Ecto neural progenitor cell (in vitro differentiated cells): ENCODE data around the gene CADM1.

ENCODE experiments used
- DNase-seq: peaks from one replicate; pipeline ENCODE4 v3.0.0-alpha.2; 2018; ENCODE audit warnings: low spot score

The CADM1 gene

DNA sequence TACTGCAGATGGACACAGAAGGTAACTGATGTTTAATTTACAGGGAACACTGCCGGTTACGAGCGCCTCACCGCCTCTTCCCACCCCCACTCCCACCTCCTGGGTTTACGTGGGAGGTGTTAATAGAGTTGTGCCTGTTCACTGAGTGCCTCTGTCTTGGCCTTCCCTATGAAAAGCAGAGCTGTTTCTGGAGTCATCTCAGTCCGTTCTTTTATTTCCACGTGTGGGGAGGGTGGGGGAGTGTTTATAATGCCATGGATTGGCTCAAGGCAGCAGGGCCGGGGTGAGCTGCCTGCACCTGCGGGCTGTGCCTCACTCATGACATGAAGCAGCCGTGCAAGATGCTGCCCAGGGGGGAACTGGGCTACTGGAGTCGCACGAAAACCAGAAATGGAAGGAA lies 322.7 kb downstream of the CADM1 start:
- no peak for DNase-seq

DNA sequence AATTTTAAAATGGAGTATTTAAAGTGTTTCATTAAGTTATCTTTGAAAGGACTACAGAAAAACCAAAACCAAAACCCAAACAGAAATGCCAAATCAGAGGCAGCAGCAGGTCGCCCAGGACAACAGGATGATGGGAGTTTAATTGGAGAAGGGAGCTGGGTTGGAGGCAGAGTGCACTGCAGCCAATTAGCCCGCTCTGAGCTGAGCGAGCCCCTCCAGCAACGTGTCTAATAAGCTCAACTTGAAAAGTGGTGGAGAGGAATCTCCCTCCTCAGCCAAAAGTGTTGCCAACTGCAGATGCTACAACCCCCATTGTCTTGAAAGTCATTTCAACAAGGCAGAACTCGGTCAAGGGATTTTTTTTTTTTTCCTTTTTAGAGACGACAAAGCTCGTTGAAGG lies 323.9 kb downstream of the CADM1 start:
- DNase-seq: no peak

DNA sequence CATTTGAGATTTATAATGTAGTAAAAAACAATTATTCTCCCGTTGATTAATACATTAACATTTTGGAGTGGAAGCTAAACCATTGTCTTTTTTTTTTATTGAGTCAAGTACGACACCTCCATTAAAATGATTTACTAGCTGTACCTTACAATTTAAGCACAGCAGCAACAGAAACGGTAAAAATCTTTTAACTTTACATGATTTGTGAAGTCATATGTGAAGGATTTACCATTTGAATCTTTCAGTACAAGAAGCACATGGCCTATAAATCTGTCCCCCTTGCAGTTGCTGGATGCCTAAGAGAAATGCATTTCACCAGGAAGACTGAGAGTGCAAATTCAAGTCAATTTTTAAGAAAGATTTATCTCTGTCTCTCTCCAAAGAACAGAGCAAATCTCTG lies 324.6 kb downstream of the CADM1 start:
- DNase-seq: no peak

DNA sequence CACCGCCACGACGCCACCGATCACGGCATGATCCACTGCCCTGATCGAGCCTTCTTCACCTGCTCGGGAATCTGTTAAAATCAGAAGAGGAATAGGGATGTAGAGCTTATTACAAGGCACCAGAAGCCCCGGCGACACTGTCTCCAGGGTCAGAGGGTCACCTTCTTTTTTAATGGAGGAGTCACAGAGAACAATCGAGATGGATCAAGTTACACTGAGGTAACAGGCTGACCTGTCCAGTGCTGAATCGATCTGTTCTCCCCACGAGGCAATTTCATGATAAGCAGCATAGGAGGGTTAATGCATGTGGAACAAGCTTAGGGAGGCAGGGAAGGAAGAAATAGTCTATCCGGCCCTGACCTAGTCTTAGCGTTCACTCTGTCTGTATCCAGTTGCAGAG lies 325.5 kb downstream of the CADM1 start:
- DNase-seq: no peak

DNA sequence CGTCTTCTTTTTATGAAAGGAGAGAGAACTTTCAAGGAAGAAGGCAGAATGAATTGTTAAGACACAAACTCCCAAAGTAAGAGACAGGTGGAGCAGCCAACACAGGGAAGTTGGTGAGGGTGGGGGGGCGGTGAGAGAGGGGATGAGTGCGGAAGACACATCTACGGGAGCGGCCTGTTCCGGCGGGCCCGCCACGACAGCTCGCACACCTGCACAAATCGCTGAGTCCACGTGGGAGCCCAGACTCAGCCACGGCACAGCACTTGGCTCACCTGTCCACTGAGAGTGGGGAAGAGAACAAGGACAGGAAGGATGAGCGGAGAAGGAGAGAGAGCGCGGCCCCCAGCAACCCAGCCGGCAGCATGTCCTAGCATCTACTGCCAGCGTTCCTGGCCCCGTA lies 331.1 kb downstream of the CADM1 start:
- DNase-seq: peak; percentile 31

DNA sequence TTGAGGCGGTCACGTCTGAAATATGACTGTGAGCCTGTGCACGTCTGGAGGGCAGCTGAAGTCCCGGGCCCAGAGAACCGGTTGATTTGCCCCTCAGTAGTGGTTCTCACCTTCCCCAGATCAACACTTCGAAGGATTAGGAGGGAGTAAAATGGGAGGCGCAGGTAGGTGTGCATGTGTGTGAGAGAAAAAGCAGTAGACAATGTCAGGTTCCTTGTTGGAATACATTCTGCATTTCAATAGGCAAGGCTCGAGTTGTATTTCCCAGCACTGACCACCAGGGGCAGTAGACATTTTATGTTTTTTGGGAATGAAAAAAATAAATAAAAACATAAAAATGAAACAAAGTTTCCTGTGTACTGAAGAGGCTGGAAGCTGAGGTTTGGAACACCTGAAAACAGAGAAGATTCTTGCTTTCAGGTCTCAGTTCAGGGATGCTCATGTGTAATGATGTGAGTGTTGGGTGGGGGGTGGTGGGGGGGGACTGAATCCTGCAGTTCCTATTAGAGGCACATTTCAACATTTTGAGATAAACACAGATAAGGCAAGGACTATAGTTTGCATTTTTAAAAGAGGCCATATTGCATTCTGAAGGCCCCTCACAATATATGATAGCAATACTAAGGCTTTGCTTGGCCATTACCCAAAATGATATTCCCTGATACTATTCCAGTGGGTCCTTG lies 333.9 kb downstream of the CADM1 start:
- no peak for DNase-seq

DNA sequence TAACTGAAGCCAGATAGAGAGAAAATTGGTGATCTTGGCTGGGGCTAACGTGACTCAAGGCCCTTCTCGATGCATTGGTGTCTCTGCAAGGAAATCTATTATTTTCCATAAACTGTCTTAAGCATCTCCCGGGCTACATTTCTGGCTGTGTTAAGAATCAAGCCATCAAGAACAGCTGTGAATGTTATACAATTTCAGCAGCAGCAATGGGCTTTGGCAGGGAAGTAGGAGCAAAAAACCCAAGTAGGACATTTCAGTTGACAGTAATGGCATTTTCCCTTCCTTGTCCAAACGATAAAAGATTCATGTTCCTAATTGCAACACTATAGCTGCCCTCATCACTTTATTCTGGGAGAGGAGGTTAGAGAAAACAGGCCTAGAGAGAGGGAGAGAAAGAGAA lies 335.0 kb downstream of the CADM1 start:
- no peak for DNase-seq

DNA sequence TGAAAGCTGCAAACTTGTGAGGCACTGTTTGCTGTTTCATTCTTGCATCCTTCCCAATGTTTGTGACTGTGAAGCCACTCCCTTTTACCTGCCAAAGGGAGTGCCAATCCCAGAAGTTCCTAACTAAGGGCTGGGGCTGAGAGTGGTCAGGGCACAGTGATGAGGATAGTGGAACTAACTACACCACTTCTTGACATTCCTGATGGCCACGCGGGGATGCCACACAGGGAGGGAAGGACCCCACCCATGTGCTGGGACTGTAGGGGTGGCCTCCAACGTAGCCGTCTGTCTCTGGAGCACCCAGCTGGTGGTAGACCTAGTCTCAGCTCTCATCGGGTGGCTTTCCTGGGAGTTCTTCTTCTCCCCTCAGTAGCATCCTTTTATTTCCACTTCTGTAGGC lies 335.5 kb downstream of the CADM1 start:
- no peak for DNase-seq

DNA sequence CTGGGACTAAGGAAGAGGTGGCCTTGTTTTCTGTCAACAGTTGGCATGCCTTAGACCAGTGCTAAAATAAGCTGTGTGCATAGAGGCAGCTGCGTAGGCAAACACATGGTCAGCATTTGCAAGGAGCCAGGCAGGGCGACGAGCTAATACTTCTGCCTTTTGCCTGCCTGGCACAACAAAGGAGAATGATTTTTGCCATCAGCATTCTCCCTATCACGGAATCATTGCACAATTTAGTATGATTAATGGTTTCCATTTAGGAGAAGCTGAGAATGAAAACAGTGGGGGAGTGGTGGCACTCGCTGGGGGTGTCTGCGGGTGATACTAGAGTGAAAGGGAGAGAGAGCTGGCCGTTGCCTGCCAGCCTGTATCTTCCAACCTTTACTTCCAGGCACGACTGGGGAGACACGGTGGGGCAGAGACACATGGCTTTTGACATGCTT lies 336.0 kb downstream of the CADM1 start:
- no peak for DNase-seq

DNA sequence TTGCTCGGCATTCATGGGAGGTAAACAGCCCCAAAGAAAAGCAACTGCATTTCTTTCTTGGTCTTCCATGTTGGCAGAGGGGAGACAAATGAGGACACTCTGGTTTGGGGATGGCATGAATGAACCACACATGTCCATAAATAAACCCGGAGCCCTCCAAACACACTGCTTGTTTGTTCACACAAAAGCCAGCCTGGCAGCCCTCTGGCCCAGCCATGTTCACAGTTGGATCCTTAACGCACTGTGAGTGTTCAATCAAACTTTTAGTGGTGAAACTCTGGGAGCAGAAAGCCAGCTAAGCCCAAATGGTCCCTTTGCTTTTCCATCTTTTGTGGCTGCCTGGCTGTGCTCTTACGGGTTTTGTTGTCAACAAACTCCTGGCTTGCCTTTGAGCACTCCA lies 336.8 kb downstream of the CADM1 start:
- DNase-seq: no peak

DNA sequence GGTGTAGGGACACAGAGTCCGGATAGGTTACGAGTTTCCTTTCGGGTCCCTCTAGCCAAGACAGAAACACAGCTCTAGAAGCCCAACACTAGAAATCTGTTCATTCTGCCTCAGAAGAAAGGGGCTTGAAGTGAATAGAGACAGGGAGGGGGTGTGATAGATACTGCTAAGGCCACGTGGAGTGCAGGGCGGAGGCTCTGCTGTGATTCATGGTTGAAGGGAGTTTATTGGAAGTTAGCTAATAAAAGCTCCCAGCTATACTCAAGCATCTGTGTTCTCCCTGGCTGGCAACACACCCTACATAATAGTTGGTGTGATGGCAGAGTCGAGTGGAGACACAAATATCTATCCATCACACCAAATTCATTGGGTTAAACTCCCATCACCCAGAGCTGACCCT lies 337.4 kb downstream of the CADM1 start:
- DNase-seq: no peak

DNA sequence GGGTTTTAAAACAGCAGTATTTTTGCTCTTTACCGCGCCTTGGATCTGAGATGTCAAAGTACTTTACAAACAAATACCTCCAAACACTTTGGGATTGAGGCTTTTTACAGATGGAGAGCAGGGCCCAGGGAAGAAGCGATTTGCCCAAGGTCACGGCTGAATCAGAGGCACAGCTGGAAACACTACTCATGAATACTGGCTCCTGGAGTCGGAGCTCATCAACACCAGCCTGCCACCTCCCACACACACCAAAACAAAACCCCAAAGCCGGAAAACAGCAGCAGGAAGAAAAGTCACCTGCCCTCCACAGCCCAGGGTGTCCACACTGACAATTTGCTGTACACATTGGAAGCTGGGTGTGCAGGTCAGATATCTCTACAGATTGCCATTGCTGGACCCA lies 339.4 kb downstream of the CADM1 start:
- no peak for DNase-seq

DNA sequence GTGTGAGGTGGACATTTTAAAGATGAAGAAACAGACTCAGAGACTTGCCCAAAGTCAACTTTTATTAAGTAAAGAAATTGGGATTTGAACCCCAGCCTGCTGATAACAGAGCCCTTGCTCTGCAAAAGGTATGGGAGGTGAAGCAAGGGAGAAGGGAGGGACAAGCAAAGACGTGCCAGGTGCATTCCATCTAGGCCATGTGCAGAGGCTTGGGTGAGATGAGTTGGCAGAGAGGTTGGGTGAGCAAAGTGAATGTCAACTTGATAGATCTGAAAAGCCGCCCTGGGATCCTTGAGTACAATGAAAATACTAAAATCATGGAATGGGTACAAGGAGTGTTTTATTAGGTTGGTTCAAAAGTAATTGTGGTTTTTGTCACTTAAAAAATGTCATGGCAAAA lies 341.3 kb downstream of the CADM1 start:
- DNase-seq: no peak

DNA sequence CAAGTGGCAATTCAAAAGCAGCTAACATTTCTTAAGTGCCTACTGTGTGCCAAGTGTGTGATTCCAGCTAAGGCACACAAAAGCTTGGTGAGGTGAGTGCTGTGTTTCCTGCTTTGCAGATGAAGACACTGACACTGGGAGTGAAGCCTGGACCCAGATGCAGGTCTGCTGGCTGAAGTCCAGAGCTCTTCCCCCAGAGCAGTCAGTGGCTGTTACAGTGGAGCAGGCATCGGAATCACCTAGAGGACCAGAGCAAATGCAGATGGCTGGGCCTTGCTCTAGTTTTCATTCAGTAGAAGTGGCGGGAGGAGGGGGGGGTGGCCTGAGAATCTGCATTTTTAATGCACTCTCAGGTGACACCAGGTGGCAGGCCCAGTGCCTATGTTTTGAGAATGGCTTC lies 342.3 kb downstream of the CADM1 start:
- no peak for DNase-seq

DNA sequence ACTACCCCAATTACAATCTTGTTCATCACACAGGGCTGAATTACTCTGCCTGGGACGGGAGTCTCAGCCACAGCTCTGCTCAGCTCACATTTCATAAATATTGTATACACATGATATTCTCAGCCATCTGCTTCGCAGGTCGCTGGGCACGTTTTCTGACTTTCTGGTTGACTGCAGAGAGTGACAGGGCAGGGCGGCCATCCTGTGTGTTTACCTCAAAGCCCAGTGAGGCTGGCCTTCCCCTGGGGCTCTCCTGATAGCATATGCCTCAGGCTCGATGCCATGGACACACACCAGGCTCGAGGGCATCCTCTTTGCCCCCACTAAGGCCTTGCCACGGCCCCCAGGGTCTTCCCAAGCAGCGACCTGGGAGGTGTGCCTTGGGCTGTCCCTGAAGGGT lies 345.0 kb downstream of the CADM1 start:
- no peak for DNase-seq

DNA sequence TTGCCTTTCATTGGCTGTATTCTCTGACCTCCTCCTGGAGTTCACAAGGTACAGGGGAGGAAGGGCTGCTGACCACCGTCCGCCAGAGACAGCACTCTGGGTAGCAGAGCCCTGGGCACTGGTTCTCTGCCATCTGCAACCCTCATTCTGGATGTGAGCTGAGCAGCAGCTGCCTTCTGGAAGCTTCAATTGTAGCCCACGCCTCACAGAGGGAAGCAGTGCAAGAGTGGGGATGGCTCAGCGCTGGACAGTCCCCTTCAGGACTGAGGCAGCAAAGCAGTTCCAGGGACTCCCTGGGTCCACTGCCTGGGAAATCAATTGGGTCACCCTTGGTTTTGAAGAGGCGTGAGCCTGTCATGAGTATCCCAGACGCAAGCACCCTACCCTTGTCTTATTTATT lies 346.2 kb downstream of the CADM1 start:
- DNase-seq: no peak

DNA sequence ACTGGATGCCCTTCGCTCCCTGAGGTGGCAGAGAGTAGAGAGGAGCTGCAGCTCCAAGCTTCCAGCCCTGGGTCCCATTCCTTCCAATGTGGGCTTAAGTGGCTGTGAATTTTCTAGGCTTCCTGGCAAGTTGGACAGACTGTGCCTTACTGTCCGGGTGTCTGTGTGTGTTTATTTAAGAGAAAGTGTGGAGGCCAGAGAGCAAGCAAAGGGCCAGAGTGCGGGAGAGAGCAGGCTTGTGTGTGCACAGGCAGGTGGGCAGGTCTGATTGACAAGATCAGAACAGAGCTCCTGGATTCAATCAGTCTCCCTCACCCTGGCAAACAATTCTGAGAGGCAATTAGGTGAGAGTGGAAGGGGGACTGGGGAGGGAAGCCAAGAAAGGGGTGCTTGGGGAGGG lies 347.0 kb downstream of the CADM1 start:
- no peak for DNase-seq

DNA sequence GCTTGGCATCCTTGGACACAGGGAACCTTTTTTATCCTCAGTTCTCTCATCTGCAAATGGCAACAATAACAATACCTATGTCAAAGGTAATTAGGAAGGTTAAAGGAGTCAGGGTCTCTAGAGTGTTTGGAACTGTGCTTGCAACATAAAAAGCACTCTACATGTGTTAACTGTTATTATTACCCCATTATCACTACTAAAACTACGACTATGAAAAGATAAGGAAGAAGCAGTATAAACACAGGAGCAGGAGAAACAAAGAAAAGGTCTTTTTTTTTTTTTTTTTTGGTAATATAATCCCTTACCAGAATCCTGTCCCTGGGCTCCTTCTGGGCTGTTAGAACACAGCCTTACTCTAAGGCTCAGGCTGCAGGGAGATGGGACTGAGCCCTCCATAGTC lies 348.2 kb downstream of the CADM1 start:
- DNase-seq: no peak

DNA sequence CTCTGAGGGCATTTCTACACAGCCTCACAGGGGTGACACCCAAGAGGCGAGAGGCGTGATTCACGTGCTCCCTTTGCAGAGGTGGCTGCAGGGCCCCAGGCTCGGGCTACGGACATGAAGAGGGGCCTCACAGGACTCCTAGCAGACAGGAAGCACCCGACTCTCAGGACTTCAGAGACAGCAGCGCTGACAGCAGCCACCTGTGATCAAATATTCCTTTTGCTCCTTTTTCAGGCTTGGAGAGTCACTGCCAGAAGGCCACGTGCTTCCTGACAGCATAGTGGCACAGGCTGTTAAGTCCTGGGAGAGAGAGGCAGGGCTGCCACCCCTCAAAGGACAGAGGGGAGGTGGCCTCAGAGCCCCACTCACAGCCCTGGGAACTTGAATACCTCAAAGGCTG lies 348.9 kb downstream of the CADM1 start:
- DNase-seq: no peak

DNA sequence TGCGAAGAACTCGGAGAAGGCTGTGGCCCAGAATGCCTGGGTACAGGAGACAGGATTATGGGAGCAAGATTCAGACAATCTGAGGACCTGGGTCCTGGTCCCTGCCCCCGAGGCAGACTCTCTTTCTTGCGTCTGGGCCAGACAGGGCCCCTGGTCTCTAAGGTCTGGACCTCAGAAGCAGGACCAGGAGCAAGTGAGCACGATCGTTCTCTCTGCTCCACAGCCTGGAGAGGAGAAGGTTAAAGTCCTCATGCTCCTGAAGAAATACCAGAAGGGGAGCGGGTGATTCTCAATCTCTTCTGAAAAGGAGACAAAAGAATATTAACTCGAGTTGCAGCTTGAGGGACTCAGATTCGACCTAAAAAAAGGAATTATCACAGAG lies 349.9 kb downstream of the CADM1 start:
- DNase-seq: no peak

DNA sequence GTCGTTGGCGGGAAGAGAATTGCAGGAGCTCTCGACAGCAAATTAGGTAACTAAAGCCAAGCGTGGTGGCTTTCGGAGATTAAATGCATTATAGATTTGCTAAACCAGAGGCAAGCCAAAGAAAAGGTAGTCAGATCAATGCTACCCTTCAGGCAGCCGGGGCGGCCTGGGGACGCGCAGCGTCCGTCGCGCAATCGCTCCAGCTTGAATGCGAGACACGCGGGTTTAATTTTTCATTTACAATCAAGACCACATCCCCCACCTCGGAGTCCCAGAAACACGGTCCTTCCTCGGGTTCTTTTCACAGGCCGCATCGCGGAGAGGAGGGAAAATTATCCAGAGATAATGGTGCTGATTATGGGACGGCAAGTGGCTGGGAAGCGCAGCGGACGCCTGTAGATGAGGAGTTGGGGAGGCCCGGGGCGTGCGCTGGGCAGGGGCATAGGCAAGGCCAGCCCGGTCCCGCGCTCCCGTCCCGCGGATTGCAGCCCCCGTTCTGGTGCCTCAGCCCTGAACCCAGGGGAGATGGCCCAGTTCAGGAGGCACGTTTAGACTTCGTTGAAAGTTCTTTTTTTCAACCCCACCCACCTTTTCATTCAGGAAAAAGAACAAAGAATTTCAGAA lies 350.4 kb downstream of the CADM1 start:
- no peak for DNase-seq

DNA sequence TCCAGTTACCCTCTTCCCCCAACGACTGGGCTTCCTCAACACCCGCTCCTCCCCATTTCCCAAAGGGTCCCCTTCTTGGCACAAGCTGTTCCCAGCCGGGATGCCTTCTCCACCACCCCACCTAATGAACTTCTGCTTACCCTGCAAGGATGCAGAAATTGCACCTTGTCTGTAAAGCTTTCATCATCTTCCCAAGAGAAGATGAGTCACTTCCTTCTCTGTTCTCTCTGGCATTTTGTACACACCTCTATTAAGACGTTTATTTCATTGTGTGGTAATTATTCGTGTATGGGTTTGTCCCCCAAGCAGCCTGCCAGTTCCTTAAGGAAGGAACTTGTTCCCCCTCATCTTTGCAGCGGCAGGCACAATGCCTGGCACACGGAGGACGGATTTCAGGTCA lies 351.1 kb downstream of the CADM1 start:
- no peak for DNase-seq

DNA sequence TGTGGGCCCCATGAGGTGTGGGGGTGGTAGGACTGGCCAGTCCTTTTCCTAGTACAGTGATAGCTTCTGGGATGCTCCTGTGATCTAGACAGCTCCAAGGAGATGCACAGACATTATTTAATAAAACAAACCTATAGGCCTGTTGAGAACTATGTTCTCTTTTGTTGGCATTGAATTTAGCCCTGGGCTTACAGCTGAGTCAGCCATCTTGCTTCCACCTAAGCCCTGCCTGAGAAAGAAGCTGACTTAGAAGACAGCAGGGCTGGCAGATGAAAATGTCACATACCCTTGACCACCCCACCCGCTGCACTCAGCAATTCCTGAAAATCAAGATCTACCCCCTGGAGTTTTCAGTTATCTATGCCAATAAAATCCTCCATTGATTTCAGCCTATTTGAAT lies 353.2 kb downstream of the CADM1 start:
- DNase-seq: no peak

DNA sequence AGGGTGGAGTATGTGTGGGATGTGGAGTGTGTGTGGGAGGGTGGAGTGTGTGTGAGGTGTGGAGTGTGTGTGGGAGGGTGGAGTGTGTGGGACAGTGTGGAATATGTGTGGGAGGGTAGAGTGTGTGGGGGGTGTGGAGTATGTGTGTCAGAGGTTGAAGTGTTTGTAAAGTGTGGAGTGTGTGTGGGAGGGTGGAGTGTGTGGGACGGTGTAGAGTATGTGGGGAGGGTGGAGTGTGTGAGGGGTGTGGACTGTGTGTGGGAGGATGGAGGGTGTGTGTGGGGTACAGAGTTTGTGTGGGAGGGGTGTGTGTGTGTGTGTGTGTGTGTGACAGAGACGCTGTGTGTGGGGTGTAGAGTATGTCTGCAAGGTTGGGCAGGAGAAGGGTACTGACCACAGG lies 355.5 kb downstream of the CADM1 start:
- DNase-seq: no peak
